Omental fat pad (tissue), 4 donors: Measurements from ENCODE around the gene KRTAP17-1. TPM values are rescaled to one million over a fixed set of nuclear protein-coding genes. Genes with fewer than 3 reads are reported as not detected.

Source experiments
- ATAC-seq: fragments of 150-250 bp; one replicate; pipeline ENCODE4 v1.9.1; 2016; ENCODE audit warnings: mild to moderate bottlenecking, moderate library complexity; ENCODE audit not compliant: low FRiP score
- DNase-seq: peaks from one replicate; pipeline ENCODE4 v3.0.0-alpha.2; 2019; ENCODE audit warnings: low spot score
- total RNA-seq, 4 donors: library from RNA; depleted of rRNA; stranded (reverse); fragments of >200 nt; gene quantifications; one replicate each; pipeline ENCODE4 v1.1.0, GENCODE V29; 2016
- TF ChIP-seq, protein P1 (sequence below), 3 donors: fragments of 450-650 bp; IDR thresholded peaks; one replicate each; pipeline ENCODE4 v1.5.1; 2016 to 2017; ENCODE audit warnings: antibody characterized with exemption in 3 of 3, mild to moderate bottlenecking in 3 of 3, moderate library complexity in 2 of 3

KRTAP17-1 gene
- total RNA-seq, 4 donors from 2014 or later: not detected

GRCh38 chr17:41324180-41325075 is 8.9 kb upstream of the KRTAP17-1 start:
- DNase-seq: no peak
- no peak for ATAC-seq
- TF ChIP-seq, protein P1, sequence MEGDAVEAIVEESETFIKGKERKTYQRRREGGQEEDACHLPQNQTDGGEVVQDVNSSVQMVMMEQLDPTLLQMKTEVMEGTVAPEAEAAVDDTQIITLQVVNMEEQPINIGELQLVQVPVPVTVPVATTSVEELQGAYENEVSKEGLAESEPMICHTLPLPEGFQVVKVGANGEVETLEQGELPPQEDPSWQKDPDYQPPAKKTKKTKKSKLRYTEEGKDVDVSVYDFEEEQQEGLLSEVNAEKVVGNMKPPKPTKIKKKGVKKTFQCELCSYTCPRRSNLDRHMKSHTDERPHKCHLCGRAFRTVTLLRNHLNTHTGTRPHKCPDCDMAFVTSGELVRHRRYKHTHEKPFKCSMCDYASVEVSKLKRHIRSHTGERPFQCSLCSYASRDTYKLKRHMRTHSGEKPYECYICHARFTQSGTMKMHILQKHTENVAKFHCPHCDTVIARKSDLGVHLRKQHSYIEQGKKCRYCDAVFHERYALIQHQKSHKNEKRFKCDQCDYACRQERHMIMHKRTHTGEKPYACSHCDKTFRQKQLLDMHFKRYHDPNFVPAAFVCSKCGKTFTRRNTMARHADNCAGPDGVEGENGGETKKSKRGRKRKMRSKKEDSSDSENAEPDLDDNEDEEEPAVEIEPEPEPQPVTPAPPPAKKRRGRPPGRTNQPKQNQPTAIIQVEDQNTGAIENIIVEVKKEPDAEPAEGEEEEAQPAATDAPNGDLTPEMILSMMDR (IDR thresholded peaks at IDR 0.05): no peak

DNA sequence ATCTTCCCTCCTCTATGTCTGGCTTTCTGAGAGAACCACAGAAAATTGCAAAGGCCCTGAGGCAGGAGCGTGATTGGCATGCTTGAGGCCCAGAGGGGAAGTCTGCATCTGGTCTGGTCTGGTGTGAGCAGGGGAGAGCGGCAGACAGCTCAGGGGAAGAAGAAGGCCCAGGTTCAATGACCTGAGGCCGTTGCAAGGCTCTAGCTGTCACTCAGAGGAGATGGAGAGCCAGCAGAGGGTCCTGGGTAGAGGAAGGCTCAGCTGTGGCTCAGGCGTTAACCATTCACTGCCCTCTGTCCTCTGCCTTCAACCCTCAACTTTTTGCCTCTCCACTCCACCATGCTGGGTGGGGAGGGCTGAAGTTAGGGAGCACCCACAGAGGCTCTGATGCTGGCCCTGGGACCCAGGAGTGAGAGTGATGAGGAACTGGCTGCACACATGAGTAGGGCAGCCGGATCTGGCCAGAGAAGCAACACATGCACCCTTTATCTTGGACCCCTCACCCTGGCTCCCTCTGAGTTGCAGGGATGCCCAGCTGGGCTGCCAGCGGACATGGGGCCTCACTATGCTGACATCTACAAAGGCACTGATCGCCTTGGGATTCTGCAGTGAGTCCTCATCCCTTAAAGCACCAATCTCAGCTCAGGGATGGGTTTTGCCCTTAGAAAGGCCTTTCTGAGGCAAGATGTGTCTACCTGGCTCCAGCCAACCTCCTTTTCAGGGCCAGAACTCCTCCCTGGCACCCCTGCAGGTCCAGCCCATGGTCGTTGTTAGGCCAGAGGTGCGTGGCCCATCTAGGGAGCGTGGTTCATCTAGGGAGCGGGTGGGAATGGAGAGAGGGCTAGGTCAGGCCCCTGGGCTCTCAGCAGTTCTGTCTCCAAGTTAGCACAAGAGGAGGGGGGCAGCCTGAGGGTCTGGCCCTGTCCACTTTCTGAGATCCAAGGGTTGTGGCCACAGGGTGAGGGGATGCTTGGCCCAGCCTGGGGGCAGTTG is 7.7 kb upstream of the KRTAP17-1 start:
- TF ChIP-seq, protein P1 (IDR thresholded peaks at IDR 0.05): no peak
- no peak for ATAC-seq
- DNase-seq: no peak

DNA sequence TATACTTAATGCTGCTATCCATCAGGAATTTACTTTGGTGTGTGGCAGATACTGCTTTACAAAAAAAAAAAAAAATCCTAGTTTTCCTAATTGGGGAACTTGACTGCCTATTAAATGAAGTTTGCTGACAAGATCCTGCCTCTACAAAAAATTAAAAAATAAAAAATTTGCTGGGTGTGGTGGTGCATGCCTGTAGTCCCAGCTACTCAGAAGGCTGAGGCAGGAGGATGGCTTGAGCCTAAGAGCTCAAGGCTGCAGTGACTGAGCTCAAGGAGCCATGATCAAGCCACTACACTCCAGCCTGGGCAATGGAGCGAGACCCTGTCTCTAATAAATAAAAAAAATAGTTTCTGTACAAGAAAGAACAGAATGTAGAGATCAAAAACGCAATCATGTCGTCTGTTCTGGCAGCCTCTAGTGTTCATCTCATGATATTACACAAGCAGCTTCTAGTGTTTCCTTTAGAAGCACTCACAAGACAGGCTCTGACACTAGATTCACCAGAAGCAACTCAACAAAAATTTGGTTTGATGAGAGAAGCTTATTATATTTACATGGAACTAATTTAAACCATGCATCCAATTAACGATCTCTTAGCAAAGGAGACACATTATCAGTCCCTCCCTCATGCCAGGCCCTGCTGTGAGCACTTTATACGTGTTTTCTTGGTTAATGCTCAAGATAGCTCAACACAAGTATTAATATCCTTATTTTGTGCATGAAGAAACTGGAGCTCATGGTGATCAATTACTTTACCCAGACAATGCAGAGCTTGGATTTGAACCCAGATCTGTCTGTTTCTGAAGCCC is 6.8 kb upstream of the KRTAP17-1 start:
- DNase-seq (no peak), ATAC-seq (no peak)
- TF ChIP-seq, protein P1 (IDR thresholded peaks at IDR 0.05): peak in 1 of 3 donors; percentile 32

DNA sequence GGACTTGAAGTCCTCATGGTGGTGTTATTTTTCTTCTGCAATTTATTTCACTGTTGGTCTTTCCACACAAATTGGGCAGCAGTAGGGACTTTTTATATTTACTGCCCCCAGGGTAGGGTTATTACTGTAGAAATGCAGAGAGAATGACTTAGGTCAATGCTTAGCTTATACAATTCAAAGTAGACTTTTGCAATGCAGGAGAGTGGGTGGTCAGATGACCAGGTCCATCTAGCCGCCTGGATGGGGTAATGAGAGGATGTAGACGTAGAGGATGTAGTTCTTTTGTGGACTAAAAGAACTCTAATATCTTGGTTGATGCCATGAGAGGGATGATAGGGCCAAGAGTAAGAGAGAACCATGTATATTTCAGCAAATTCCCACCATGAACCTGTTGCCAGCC is 2.7 kb upstream of the KRTAP17-1 start:
- DNase-seq: no peak
- TF ChIP-seq, protein P1 (IDR thresholded peaks at IDR 0.05): no peak
- ATAC-seq: no peak

DNA sequence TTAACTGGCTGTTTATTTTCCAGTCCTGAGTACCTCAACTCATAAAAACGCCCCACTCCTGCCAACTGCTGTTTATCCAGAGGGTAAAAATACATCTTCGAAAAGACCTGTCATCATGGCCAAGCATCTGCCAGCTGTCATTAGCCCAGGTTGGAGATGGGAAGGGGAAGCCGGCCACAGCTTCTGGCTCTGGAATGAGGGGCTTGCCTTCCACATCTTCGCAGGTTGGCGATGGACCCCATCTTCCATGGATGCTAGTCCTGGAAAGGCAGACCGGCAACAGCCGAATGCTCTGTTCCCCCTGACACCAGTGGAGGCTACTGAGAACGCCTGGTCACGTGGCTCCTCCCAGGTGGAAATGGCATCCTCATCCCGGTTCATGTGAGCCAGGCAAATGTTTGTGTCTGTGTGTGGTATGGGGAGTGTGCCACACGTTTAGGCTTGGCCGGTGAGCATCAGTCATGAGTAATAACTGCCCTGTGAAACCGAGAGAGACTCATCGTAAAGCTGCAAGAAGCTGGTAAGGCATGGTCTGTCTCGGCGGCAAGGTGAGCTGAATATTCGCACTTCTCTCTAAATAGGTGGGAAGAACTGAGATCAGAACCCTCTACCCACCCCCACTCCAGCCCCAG is 420 bp upstream of the KRTAP17-1 start:
- DNase-seq (no peak), ATAC-seq (no peak)
- TF ChIP-seq, protein P1 (IDR thresholded peaks at IDR 0.05): no peak

DNA sequence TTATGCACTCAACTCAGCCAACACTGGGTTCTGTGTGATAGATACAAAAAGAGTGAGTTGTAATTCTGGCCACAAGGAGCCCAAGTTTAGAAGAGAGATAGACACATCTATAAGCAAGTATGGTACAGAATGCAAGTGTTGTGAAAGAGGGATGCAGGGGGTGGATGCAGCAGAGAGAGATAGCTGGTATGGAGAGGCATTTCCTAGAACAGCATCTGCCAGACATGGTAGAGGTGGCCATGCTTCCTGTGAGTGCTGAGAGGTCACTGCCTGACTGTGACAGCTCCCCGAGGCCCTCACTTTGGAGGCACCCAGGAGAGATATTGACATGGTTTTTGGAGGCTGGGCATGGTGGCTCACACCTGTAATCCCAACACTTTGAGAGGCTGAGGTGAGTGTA is 4.4 kb downstream of the KRTAP17-1 start:
- ATAC-seq: no peak
- TF ChIP-seq, protein P1 (IDR thresholded peaks at IDR 0.05): no peak
- DNase-seq: no peak
